Measurements from ENCODE around the gene FUOM.

GRCh38 chr10:133401500-133401899 lies 43.7 kb upstream of the FUOM start:
- no peak for TF ChIP-seq CTCF (IDR thresholded peaks at IDR 0.05)
- no peak for TF ChIP-seq EZH2 (IDR thresholded peaks at IDR 0.05)

Data from neural progenitor cell (in vitro differentiated cells).